ENCODE data around the gene NPHP4. TPM values are rescaled to one million over a fixed set of nuclear protein-coding genes. Genes with fewer than 3 reads are reported as not detected.

Gene NPHP4
- total and polyA plus RNA-seq, 9 of the 15 experiments (the other 6 are each of a cell fraction or from before 2014, with no cell fraction given), result 0.52 to 26.2 (median 6.7) TPM

DNA sequence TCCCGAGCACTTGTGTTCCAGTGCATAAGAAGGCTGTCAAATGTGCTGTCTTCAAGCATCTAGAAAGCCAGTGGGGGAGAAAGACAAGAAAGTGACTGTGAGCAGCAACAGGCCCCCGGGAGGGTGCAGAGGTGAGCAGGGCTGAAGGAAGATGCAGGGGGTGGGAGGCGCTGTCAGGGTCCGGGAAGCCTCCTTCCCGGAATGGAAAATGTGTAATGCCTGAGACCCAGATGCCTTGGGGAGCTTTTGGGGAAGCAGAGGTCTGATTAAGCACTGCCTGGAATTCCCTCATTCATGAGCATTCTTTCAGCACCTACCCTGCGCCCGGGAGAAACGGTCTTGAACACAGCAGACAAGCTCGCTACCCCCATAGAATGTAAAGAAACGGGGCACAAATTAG, 1.3 kb downstream of the NPHP4 start (continued):
- TF ChIP-seq KLF13 (tag; IDR thresholded peaks at IDR 0.05; ENCODE audit: borderline replicate concordance, low read depth), result no peak
- no peak for TF ChIP-seq POLR3G (IDR thresholded peaks at IDR 0.05; ENCODE audit: extremely low read depth, insufficient read length, insufficient replicate concordance)
- TF ChIP-seq ZNF124 (CRISPR knock-in tag; IDR thresholded peaks at IDR 0.05), result no peak
- TF ChIP-seq TAF9B (IDR thresholded peaks at IDR 0.05; ENCODE audit: partially characterized antibody), result no peak
- TF ChIP-seq, protein P1, sequence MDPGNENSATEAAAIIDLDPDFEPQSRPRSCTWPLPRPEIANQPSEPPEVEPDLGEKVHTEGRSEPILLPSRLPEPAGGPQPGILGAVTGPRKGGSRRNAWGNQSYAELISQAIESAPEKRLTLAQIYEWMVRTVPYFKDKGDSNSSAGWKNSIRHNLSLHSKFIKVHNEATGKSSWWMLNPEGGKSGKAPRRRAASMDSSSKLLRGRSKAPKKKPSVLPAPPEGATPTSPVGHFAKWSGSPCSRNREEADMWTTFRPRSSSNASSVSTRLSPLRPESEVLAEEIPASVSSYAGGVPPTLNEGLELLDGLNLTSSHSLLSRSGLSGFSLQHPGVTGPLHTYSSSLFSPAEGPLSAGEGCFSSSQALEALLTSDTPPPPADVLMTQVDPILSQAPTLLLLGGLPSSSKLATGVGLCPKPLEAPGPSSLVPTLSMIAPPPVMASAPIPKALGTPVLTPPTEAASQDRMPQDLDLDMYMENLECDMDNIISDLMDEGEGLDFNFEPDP (CRISPR knock-in tag; IDR thresholded peaks at IDR 0.05), result no peak
- no peak for TF ChIP-seq ZNF24 (IDR thresholded peaks at IDR 0.05)

DNA sequence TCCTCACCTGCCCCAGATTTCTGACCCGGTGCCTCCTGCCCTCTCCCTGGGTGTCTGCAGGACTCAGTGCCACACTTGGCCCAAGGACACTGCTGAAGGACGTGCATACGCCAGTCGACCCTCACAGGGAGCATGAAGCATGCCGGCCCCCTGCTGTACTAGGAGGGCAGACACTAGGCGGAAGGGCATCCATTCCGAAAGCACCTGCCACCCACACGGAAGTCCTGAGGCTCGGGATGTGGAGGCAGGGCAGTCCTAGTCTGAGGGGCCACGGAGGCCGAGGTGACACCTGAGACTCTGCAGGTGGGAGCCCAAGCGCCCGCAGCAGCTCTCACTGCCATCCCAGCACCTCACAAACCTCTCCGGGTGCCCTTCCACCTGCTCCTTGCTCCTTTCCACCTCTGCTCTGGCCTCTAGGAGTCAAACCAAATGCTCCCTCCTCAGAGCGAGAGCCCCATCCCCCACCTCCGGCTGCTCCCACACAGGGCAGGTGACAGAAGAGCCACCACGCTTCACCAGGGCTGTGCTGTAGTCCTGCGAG, 2.4 kb downstream of the NPHP4 start:
- intact Hi-C loops (cut with micrococcal nuclease), result loop anchor here (5.0 kb wide), 1 partner anchor 72 kb away; no protein-coding TSS in a partner anchor
- FAIRE-seq, result no peak
- POLR2A ChIA-PET, result interaction anchor here (0.5 kb wide), 1 partner anchor 258 kb away, joined by 3 read pairs; no protein-coding TSS in a partner anchor

More for the DNA sequence above, 2.4 kb downstream of the NPHP4 start:
- peaks cover 4% of the 10 kb centered on the region for H3K9me1 ChIP-seq (ENCODE audit: control insufficient read depth, insufficient read depth, low read length)
- H3K4me1 ChIP-seq (replicated peaks in 1 of 2; ENCODE audit: control insufficient read depth in 2 of 2, insufficient read depth in 2 of 2, low read length in 2 of 2), result peaks cover 17 to 51% of the 10 kb centered on the region in 2 experiments; a peak in 4 of 5 replicates
- DNase-seq (ENCODE audit: extremely low read depth in 1 of 4, low spot score in 3 of 4) (no peak), ATAC-seq (no peak)
- H3K27me3 ChIP-seq (ENCODE audit: control insufficient read depth in 2 of 2, insufficient read depth in 2 of 2, low read length in 2 of 2), result no peaks in the 10 kb centered on the region
- BruUV-seq (replicated peaks), result no TSS peak
- 85% methylated on average over 18 of the region's 18 CpGs for WGBS (ENCODE audit: insufficient coverage, low coverage, missing lambda C conversion rate)
- CTCF ChIA-PET (ENCODE audit: low intra/inter-chr PET ratio), result no interaction called here
- H4K20me1 ChIP-seq (replicated peaks; ENCODE audit: control insufficient read depth, insufficient read depth, low read length), result peaks cover 3% of the 10 kb centered on the region; the same call in 1 of the 2 replicates
- no peak for TF ChIP-seq RBM14 (IDR thresholded peaks at IDR 0.05; ENCODE audit: borderline replicate concordance, insufficient read depth, low read depth, low read length)
- TF ChIP-seq, protein P2, sequence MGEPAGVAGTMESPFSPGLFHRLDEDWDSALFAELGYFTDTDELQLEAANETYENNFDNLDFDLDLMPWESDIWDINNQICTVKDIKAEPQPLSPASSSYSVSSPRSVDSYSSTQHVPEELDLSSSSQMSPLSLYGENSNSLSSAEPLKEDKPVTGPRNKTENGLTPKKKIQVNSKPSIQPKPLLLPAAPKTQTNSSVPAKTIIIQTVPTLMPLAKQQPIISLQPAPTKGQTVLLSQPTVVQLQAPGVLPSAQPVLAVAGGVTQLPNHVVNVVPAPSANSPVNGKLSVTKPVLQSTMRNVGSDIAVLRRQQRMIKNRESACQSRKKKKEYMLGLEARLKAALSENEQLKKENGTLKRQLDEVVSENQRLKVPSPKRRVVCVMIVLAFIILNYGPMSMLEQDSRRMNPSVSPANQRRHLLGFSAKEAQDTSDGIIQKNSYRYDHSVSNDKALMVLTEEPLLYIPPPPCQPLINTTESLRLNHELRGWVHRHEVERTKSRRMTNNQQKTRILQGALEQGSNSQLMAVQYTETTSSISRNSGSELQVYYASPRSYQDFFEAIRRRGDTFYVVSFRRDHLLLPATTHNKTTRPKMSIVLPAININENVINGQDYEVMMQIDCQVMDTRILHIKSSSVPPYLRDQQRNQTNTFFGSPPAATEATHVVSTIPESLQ (CRISPR knock-in tag; IDR thresholded peaks at IDR 0.05), result no peak
- TF ChIP-seq ESRRA (IDR thresholded peaks at IDR 0.05; ENCODE audit: borderline replicate concordance, low read depth), result no peak
- no peak for TF ChIP-seq NEUROD1 (IDR thresholded peaks at IDR 0.05; ENCODE audit: borderline replicate concordance, low read depth, low read length, partially characterized antibody)
- TF ChIP-seq ZNF174 (CRISPR knock-in tag; IDR thresholded peaks at IDR 0.05), result no peak
- no peaks in the 10 kb centered on the region for H3K9me3 ChIP-seq (replicated peaks; ENCODE audit: control insufficient read depth, insufficient read depth, low read depth, low read length)
- peaks cover 31% of the 10 kb centered on the region for H3K79me2 ChIP-seq (ENCODE audit: control insufficient read depth, insufficient read depth, low read length)
- H3K27ac ChIP-seq (ENCODE audit: extremely low read depth, low read depth, low read length), result no peak overlapping the region
- H3K36me3 ChIP-seq (ENCODE audit: control insufficient read depth, insufficient read depth, low read length), result peaks cover 8% of the 10 kb centered on the region; the same call in 2 of the 3 replicates
- H2AFZ ChIP-seq (ENCODE audit: low read depth, low read length), result no peak overlapping the region
- peak overlapping the region in 1 of 2 experiments; percentile 54; a peak in 2 of 4 replicates for H3K9ac ChIP-seq (ENCODE audit: insufficient read depth in 1 of 2, low read depth in 2 of 2, low read length in 2 of 2)
- in situ Hi-C loops (cut with MboI), result no loop called here
- H3K4me2 ChIP-seq (ENCODE audit: insufficient read depth, low read length), result no peak overlapping the region
- no peak overlapping the region for H3K4me3 ChIP-seq
